Calu3 (cell line): ENCODE results near the gene PSAPL1. TPM values are rescaled to one million over a fixed set of nuclear protein-coding genes. Genes with fewer than 3 reads are reported as not detected.

Source experiments
- BruUV-seq: library from RNA; stranded (reverse); fragments of 400-500 nt; replicated peaks from 2 replicates; lab custom pipeline; 2021; lab: Mats Ljungman, UMichigan
- CTCF ChIA-PET: fragments of 300-600 bp; sonication (Branson Sonifier 250); formaldehyde crosslinking; loops from one replicate; lab custom pipeline; 2022; ENCODE audit warnings: antibody characterized with exemption; lab: Charles Lee
- DNase-seq: peaks from one replicate; pipeline ENCODE4 v3.0.0; 2022
- H3K27ac Mint-ChIP-seq: one replicate; pipeline ENCODE4 v1.8.0; 2022; ENCODE audit warnings: mixed read lengths; ENCODE audit not compliant: unreplicated experiment
- H3K27me3 Mint-ChIP-seq: one replicate; pipeline ENCODE4 v1.8.0; 2022; ENCODE audit warnings: mixed read lengths; ENCODE audit not compliant: unreplicated experiment
- H3K36me3 Mint-ChIP-seq: one replicate; pipeline ENCODE4 v1.8.0; 2022; ENCODE audit warnings: mild to moderate bottlenecking, moderate library complexity, mixed read lengths; ENCODE audit not compliant: insufficient read depth, unreplicated experiment
- H3K4me1 Mint-ChIP-seq: one replicate; pipeline ENCODE4 v1.8.0; 2022; ENCODE audit warnings: mild to moderate bottlenecking, low read depth, mixed read lengths; ENCODE audit not compliant: unreplicated experiment
- H3K4me3 Mint-ChIP-seq: one replicate; pipeline ENCODE4 v1.8.0; 2022; ENCODE audit warnings: mild to moderate bottlenecking, low read depth, moderate library complexity, mixed read lengths; ENCODE audit not compliant: unreplicated experiment
- H3K9me3 Mint-ChIP-seq: one replicate; pipeline ENCODE4 v1.8.0; 2022; ENCODE audit warnings: low read depth, mixed read lengths; ENCODE audit not compliant: unreplicated experiment
- intact Hi-C: fragments of 100-400 bp; cut with micrococcal nuclease; formaldehyde crosslinking; loops from one replicate; pipeline ENCODE4 v1.10.0; 2022; ENCODE audit not compliant: unreplicated experiment
- total RNA-seq: library from RNA; stranded (reverse); gene quantifications from 2 replicates; pipeline ENCODE4 v1.2.3, GENCODE V29; 2022
- TF ChIP-seq, protein P1 (sequence below): fragments of 200-600 bp; IDR thresholded peaks from one replicate; pipeline ENCODE4 v1.8.0; 2022; ENCODE audit warnings: antibody characterized with exemption; ENCODE audit not compliant: unreplicated experiment

Gene PSAPL1
- total RNA-seq, 1 experiment from 2014 or later, result not detected

DNA sequence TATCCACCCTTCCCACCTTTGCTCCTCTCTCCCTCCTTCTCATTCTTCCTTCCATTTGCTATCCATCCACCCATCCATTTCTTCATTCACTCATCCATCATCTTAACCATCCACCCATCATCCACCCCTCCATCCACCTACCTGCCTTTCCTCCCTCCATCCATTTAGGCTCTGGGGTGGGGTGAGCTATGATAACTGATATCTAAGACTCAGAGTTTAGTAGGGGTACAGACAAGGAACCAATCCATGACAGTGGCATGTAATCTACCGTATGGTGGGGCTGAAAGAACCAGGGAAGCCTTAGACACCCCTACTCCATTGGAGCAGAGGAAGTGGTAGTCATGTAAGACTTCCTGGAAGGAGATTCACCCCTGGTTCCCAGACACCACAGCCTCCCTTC, 23.2 kb downstream of the PSAPL1 start:
- CTCF ChIA-PET, result no interaction called here
- peaks cover 7% of the 10 kb centered on the region for H3K4me1 Mint-ChIP-seq
- peaks cover 12% of the 10 kb centered on the region for H3K9me3 Mint-ChIP-seq
- peaks cover 5% of the 10 kb centered on the region for H3K36me3 Mint-ChIP-seq
- no peak for DNase-seq
- no TSS peak for BruUV-seq
- intact Hi-C loops, result no loop called here
- no peak overlapping the region for H3K4me3 Mint-ChIP-seq
- H3K27me3 Mint-ChIP-seq, result peaks cover 58% of the 10 kb centered on the region
- TF ChIP-seq, protein P1, sequence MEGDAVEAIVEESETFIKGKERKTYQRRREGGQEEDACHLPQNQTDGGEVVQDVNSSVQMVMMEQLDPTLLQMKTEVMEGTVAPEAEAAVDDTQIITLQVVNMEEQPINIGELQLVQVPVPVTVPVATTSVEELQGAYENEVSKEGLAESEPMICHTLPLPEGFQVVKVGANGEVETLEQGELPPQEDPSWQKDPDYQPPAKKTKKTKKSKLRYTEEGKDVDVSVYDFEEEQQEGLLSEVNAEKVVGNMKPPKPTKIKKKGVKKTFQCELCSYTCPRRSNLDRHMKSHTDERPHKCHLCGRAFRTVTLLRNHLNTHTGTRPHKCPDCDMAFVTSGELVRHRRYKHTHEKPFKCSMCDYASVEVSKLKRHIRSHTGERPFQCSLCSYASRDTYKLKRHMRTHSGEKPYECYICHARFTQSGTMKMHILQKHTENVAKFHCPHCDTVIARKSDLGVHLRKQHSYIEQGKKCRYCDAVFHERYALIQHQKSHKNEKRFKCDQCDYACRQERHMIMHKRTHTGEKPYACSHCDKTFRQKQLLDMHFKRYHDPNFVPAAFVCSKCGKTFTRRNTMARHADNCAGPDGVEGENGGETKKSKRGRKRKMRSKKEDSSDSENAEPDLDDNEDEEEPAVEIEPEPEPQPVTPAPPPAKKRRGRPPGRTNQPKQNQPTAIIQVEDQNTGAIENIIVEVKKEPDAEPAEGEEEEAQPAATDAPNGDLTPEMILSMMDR, result no peak
- H3K27ac Mint-ChIP-seq, result no peak overlapping the region

DNA sequence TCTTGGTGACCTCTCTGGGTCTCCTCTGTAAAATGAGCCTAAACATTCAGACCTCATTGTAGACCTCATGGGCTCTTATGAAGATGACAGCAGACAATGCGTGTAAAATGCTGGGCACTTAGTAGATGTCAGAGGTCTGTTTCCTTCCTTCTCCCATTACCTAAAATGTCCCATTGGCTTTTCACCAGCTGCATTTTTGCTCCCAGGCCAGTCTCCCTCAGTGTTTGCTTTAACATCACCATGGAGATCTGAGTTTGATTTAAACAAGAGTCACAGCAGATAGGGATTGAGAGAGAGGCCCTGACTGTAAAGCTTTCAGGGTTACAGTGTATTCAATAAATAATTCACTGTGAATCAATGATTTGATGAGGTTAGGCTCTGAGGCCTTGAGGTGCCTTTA, 24.3 kb downstream of the PSAPL1 start:
- Mint-ChIP-seq H3K36me3 (peaks cover under 1% of the 10 kb centered on the region), H3K9me3 (peaks cover 12% of the 10 kb centered on the region), H3K27me3 (peaks cover 58% of the 10 kb centered on the region), H3K4me1 (peaks cover 7% of the 10 kb centered on the region), H3K27ac (no peak overlapping the region), H3K4me3 (no peak overlapping the region)
- TF ChIP-seq, protein P1, result no peak
- no peak for DNase-seq
- no TSS peak for BruUV-seq
- intact Hi-C loops, result no loop called here
- CTCF ChIA-PET, result no interaction called here

DNA sequence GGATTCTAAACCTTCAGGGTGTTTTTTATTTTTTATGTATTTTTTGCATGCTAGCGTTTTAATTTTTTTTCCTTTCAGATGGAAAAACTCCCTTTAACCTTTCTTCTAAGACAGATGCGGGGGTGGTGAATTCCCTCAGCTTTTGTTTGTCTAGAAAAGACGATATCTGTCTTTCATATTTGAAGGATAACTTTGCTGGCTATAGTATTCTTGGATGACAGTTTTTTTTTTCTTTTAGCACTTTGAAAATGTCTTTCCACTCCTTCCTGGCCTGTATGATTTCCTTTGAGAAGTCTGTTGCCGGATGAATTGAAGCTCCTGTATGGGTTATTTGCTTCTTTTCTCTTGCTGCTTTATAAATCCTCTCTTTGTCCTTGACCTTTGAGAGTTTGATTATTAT, 26.6 kb downstream of the PSAPL1 start:
- Mint-ChIP-seq H3K36me3 (no peaks in the 10 kb centered on the region), H3K27ac (no peak overlapping the region), H3K4me3 (no peak overlapping the region), H3K27me3 (peaks cover 40% of the 10 kb centered on the region), H3K9me3 (peaks cover 12% of the 10 kb centered on the region), H3K4me1 (peaks cover under 1% of the 10 kb centered on the region)
- intact Hi-C loops, result no loop called here
- no peak for DNase-seq
- CTCF ChIA-PET, result no interaction called here
- TF ChIP-seq, protein P1, result no peak
- BruUV-seq, result no TSS peak

DNA sequence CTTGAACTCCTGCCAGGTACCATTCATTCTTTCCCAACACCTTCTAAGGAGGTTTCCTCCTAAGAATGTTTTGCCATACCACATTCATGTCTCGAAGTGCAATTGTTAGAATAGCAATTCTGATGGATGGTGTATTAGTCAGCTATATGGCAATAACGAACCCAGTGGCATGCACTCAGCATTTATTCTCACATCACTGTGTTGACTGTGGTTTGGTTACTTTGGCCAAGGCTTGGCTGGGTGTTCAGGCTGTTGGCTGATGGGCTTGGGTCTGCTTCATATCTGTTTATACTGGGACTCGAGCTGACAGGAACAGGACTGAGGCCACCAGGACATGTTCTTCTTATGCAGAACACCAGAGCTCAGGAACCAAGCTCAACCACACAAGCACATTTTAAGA, 31.7 kb downstream of the PSAPL1 start:
- Mint-ChIP-seq H3K27me3 (peaks cover 23% of the 10 kb centered on the region), H3K27ac (peak overlapping the region; percentile 59), H3K4me3 (no peak overlapping the region), H3K4me1 (peaks cover 10% of the 10 kb centered on the region), H3K9me3 (peaks cover 9% of the 10 kb centered on the region), H3K36me3 (peaks cover 9% of the 10 kb centered on the region)
- TF ChIP-seq, protein P1, result no peak
- CTCF ChIA-PET, result interaction anchor here (0.5 kb wide), 1 partner anchor 1261 kb away, joined by 4 read pairs; no protein-coding TSS in a partner anchor
- peak; percentile 23 for DNase-seq
- intact Hi-C loops, result no loop called here
- BruUV-seq, result no TSS peak
